AG04449 (cell line): Measurements from ENCODE around the gene MAN1C1.

Experiments used
- CTCF ChIA-PET: fragments of 350-600 bp; formaldehyde crosslinking; extraction: SDS; loops from one replicate; lab custom pipeline; 2021; ENCODE audit warnings: antibody characterized with exemption; lab: Yijun Ruan, JAX
- POLR2A ChIA-PET: fragments of 400-600, 350-600 bp; formaldehyde crosslinking; extraction: SDS; loops from one replicate; lab custom pipeline; 2020; ENCODE audit warnings: antibody characterized with exemption, inconsistent platforms; lab: Yijun Ruan, JAX
- DNase-seq: peaks from one replicate; pipeline ENCODE4 v3.0.0-alpha.2; 2010; ENCODE audit warnings: low read depth, low spot score
- H3K4me3 ChIP-seq: 2 replicates; pipeline ENCODE4 v1.5.1; 2011; ENCODE audit warnings: low read depth, mild to moderate bottlenecking, control low read depth, low read length
- TF ChIP-seq, protein P1 (sequence below): IDR thresholded peaks from one replicate; pipeline ENCODE4 v1.5.1; 2011; ENCODE audit warnings: mild to moderate bottlenecking, moderate library complexity, low read length, control low read depth, inconsistent platforms; ENCODE audit not compliant: insufficient read depth; ENCODE audit errors: missing control alignments

MAN1C1 gene

DNA sequence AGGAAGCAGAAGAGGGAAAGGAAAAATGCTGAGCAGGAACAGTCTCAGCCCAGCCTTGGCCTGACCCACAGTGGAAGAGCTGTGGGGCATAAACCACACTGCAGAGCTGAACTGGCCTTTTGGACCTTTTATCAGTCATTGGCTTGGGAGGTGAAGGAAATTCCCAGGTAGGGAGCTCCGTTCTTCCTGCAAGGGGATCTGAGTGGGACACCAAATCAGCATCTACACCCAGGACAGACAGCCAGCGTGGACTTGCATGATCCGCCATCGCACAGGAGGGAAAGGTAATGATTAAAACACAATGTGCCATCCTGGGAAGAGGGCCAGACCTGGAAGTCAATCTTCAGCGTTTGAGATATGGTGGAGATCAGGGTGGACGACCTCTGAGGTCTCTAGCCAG lies 202.0 kb downstream of the MAN1C1 start:
- peak overlapping the region; percentile 91 for H3K4me3 ChIP-seq
- CTCF ChIA-PET, result interaction anchor here (0.6 to 2.6 kb wide), 4 partner anchors 9 to 210 kb away, joined by 3 to 12 read pairs (median 4); no protein-coding TSS in a partner anchor
- TF ChIP-seq, protein P1, sequence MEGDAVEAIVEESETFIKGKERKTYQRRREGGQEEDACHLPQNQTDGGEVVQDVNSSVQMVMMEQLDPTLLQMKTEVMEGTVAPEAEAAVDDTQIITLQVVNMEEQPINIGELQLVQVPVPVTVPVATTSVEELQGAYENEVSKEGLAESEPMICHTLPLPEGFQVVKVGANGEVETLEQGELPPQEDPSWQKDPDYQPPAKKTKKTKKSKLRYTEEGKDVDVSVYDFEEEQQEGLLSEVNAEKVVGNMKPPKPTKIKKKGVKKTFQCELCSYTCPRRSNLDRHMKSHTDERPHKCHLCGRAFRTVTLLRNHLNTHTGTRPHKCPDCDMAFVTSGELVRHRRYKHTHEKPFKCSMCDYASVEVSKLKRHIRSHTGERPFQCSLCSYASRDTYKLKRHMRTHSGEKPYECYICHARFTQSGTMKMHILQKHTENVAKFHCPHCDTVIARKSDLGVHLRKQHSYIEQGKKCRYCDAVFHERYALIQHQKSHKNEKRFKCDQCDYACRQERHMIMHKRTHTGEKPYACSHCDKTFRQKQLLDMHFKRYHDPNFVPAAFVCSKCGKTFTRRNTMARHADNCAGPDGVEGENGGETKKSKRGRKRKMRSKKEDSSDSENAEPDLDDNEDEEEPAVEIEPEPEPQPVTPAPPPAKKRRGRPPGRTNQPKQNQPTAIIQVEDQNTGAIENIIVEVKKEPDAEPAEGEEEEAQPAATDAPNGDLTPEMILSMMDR, result no peak
- DNase-seq, result no peak
- POLR2A ChIA-PET, result interaction anchor here (0.7 to 0.8 kb wide), 2 partner anchors 109 to 210 kb away, joined by 3 read pairs; no protein-coding TSS in a partner anchor

- peak within 1 kb of the TSS; percentile 91 for H3K4me3 ChIP-seq
- POLR2A ChIA-PET, result interaction anchor here (0.7 to 1.8 kb wide), 5 partner anchors 9 to 573 kb away, joined by 3 to 7 read pairs (median 4); partner anchors contain the start of genes PAQR7 and RSRP1
- TF ChIP-seq, protein P1, result no peak
- CTCF ChIA-PET, result interaction anchor here (0.8 to 3.9 kb wide), 8 partner anchors 8 to 211 kb away, joined by 3 to 17 read pairs (median 5); no protein-coding TSS in a partner anchor
- DNase-seq, result no peak
These were observed 203.1 kb downstream of the MAN1C1 start, which contains the start of gene MTFR1L for GRCh38 chr1:25819491-25820246. MTFR1L (plus strand) TSS chr1:25819954; CDS start chr1:25823105, 3,151 bp downstream.

DNA sequence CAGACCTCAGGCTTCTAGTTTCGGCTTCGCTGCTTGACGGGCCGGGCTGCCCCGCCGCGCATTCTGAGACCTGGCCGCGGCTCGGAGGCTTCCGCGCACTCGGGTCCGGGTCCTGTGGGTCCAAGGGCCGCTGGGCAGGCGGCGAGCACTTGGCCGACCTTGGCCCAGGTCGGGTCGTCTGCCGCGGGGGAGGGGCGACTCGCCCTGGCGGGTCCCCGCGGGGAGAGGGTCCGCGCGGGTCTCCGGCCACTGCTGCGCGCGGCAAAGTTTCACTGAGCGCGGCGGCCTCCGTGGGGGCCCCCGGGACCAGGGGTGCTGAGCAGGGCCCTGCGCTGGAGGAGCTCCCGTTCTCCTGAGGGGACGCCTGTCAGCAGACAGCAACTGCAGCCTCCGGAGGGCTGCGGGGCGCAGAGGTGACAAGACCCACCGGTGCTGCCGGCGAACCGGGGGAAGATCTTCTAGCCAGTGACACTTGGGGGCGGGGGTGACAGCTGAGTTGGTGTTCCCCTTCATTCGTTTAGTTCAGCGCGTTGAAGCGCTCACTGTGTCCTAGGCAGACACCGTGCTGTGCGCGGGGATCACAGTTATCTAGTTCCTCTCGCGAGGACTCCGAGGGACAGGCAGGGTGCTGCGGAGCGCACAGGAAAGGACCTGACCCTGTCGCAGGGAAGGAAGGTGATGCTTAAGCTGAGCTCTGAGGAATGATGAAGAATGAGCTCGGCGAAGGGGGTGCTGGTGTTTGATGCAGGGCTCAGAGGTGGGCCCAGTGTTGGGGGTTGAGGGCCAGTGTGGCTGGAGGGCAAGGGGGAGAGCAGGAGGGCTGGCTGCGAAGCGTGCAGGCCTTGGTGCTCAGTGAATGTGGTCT lies 203.9 kb downstream of the MAN1C1 start:
- POLR2A ChIA-PET, result interaction anchor here (0.7 to 1.8 kb wide), 5 partner anchors 10 to 574 kb away, joined by 3 to 7 read pairs (median 4); partner anchors contain the start of genes PAQR7 and RSRP1
- peak overlapping the region; percentile 91 for H3K4me3 ChIP-seq
- CTCF ChIA-PET, result interaction anchor here (0.8 to 3.9 kb wide), 7 partner anchors 9 to 210 kb away, joined by 3 to 17 read pairs (median 3); partner anchors contain the start of gene PAFAH2
- DNase-seq, result no peak
- TF ChIP-seq, protein P1, result no peak

- TF ChIP-seq, protein P1, result no peak
- ChIA-PET CTCF (interaction anchor here (0.6 to 3.9 kb wide), 4 partner anchors 11 to 177 kb away, joined by 3 to 17 read pairs (median 4); partner anchors contain the start of gene PAFAH2), POLR2A (interaction anchor here (1.8 kb wide), 1 partner anchor 54 kb away, joined by 7 read pairs; the partner anchor contains the start of gene PAQR7)
These were observed 204.5 kb downstream of the MAN1C1 start for GRCh38 chr1:25821112-25821476.

DNA sequence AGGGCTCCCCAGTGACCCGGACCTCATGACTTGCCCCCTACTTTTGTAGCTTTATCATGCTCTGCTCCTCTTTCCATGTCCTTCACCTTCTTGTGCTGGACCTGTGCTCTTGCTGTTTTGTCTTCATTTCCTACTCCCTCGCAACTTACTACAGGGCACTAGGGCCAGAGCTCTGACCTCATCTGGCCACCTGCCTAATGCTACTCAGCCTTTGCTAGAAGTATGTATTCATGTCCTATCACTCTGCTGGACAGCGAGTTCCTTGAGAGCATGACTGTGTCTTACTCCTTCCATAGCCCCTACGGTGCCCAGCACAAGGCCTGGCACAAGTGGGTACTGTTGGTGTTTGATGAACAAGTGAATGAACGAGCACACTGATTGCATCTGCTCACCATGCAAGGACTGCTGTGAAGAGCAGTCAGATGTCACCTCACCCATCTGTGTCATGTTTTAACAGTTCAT lies 205.1 kb downstream of the MAN1C1 start:
- TF ChIP-seq, protein P1, result no peak
- CTCF ChIA-PET, result interaction anchor here (0.6 to 3.9 kb wide), 4 partner anchors 11 to 23 kb away, joined by 3 to 17 read pairs (median 4); no protein-coding TSS in a partner anchor
- DNase-seq, result no peak
- H3K4me3 ChIP-seq, result peak overlapping the region; percentile 91
- POLR2A ChIA-PET, result interaction anchor here (0.7 to 1.1 kb wide), 2 partner anchors 12 to 54 kb away, joined by 3 read pairs; partner anchors contain the start of gene PAQR7

More at GRCh38 chr1:25821112-25821476, 204.5 kb downstream of the MAN1C1 start:
- DNase-seq, result no peak
- peak overlapping the region; percentile 91 for H3K4me3 ChIP-seq
